ENCODE results near the gene LPP.

Gene LPP

DNA sequence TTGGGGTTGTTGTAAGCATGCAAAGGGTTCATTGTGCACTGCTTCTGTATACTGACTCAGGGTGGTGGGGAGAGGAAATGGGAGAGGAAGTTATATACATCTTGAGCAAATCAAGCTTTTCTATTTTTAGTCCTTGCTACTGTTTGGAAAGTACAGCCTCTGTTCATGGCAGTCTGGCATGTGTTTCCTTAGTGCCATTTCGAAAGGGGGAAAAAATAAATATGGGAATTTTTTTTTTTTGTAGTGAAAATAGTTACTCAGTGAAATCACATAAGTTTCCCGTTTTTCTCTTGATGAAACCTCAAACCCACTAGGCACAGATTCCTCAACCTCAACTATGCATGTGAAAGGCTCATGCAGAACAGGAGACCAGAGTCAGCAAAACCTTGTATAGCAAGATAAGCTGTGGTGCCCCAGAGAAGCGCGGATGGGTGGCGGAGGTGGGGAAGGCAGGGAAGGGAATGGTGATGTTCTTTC lies 353.3 kb downstream of the LPP start:
- Mint-ChIP-seq H3K4me1 (ENCODE audit: low read depth) (peaks cover 45% of the 10 kb centered on the region), H3K4me3 (no peak overlapping the region), H3K27me3 (no peaks in the 10 kb centered on the region), H3K27ac (peak overlapping the region; percentile 2), H3K9me3 (peaks cover 23% of the 10 kb centered on the region), H3K36me3 (ENCODE audit: low read depth) (peaks cover 52% of the 10 kb centered on the region)
- intact Hi-C loops (cut with micrococcal nuclease) = loop anchor here (10.0 kb wide), 1 partner anchor 762 kb away; the partner anchor contains the start of gene BCL6

DNA sequence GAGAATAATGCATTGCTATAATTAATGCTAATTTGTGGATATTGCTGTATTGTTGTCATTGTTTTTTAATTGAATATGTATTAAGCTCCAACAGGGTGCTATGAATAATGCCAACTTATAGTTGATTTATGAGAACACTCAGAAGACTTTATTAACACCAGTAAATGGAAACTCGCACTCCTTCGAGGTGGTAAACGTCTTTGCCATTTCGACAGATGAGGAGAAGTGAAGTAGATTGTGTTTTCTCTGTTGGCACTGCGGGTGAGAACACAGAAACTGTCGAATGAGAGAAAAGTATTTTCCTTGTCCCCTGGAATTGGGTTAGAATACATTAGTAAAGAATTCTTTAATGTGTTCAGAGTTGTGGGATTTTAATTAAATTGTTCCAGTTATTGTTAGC lies 354.5 kb downstream of the LPP start:
- Mint-ChIP-seq H3K4me1 (ENCODE audit: low read depth) (peaks cover 45% of the 10 kb centered on the region), H3K9me3 (peaks cover 15% of the 10 kb centered on the region), H3K27ac (no peak overlapping the region), H3K27me3 (no peaks in the 10 kb centered on the region), H3K36me3 (ENCODE audit: low read depth) (peaks cover 46% of the 10 kb centered on the region), H3K4me3 (no peak overlapping the region)
- intact Hi-C loops (cut with micrococcal nuclease) = loop anchor here (10.0 kb wide), 1 partner anchor 764 kb away; the partner anchor contains the start of gene BCL6

DNA sequence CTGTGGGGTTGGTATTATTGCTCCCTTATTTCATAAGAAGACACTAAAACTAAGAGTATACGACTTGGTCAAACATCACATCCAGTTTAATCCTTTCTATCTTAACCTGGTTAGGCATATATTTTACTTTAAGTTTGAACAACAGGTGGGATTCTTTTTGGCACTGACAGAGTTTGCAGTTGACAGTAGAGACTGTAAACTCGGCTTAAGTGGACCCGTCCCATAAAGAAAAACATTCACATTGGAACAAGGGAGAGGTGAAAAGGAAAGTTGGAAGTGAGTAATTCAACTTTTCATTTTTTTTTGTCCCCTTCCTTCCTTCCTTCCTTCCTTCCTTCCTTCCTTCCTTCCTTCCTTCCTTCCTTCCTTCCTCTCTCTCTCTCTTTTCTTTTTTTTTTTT lies 355.4 kb downstream of the LPP start:
- Mint-ChIP-seq H3K4me1 (ENCODE audit: low read depth) (peaks cover 45% of the 10 kb centered on the region), H3K36me3 (ENCODE audit: low read depth) (peaks cover 37% of the 10 kb centered on the region), H3K27me3 (no peaks in the 10 kb centered on the region), H3K9me3 (peaks cover 6% of the 10 kb centered on the region), H3K27ac (no peak overlapping the region), H3K4me3 (no peak overlapping the region)
- intact Hi-C loops (cut with micrococcal nuclease) = loop anchor here (10.0 kb wide), 1 partner anchor 765 kb away; the partner anchor contains the start of gene BCL6

DNA sequence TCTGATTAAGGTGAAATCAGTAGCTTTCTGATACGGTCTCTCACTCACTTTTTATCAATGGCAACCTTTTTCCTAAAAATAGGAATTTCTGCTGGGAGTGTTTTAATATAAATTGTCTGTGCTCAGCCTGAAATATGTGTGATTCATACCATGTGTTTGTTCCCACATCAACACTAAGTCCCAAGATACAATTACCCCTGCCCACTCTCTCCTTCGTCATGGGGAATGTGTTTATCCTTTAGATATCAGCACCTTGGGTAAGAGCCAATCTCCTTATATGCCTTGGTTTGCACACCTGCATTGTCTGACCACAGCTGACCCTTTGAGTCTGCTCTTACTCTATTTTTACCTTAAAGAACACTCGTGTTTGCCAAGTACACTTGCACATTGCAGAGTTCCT lies 356.4 kb downstream of the LPP start:
- Mint-ChIP-seq H3K9me3 (no peaks in the 10 kb centered on the region), H3K36me3 (ENCODE audit: low read depth) (peaks cover 33% of the 10 kb centered on the region), H3K4me3 (no peak overlapping the region), H3K27me3 (no peaks in the 10 kb centered on the region), H3K27ac (no peak overlapping the region), H3K4me1 (ENCODE audit: low read depth) (peaks cover 35% of the 10 kb centered on the region)
- intact Hi-C loops (cut with micrococcal nuclease) = no loop called here

DNA sequence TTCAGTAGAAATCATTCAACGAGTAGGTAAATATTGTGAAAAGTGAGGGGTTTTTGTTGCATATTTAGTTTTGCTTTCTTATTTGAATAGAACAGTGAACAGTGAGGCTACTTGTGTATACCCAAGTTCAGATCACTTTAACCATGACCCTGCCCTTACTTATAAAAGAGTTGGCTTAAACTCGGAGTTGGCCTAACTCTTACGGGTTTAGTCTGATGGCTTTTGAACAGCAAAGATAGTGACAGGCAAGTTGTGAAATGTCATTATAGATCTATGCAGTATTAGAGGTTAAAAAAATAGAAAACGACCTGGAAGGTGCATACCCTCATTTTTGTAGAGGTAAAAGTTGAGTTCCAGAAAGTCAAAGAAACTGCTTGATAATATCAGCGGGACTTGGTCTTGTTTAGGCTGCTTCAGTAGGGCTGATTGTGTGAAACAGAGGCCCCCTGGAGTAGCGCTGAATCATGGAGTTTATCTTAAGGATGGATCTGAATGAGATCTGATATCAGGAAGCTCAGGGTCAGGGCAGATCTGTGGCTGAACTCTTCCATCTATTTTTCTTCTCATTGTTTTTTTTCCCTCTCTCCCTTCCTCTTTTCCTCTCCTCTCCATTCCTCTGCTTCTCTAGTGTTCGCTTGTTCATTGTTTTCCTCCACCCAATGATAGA lies 359.8 kb downstream of the LPP start:
- no peak overlapping the region for H3K4me3 Mint-ChIP-seq
- H3K36me3 Mint-ChIP-seq (ENCODE audit: low read depth) = peaks cover 28% of the 10 kb centered on the region
- H3K9me3 Mint-ChIP-seq = peaks cover 5% of the 10 kb centered on the region
- intact Hi-C loops (cut with micrococcal nuclease) = no loop called here
- H3K27ac Mint-ChIP-seq = no peak overlapping the region
- H3K27me3 Mint-ChIP-seq = no peaks in the 10 kb centered on the region
- peaks cover 9% of the 10 kb centered on the region for H3K4me1 Mint-ChIP-seq (ENCODE audit: low read depth)

DNA sequence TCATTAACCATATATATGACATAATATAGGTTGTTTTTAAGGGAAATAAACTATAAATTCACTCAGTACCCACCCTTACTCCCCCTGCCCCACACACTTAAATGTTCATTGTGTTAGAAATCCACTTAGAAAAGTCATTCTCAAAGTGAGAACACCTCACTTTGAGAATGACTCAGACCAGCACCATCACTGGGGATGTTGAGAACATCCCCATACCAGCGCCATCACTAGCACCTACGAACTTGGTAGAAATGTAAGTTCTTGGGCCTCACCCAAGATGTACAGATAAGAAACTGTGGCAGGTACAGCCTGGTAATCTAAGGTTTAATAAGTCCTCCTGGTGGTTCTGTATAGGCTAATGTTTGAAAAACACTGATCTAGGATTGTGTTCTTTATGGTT lies 362.6 kb downstream of the LPP start:
- Mint-ChIP-seq H3K27me3 (no peaks in the 10 kb centered on the region), H3K4me1 (ENCODE audit: low read depth) (peaks cover 5% of the 10 kb centered on the region), H3K27ac (no peak overlapping the region), H3K4me3 (no peak overlapping the region), H3K9me3 (peaks cover 5% of the 10 kb centered on the region), H3K36me3 (ENCODE audit: low read depth) (peaks cover 8% of the 10 kb centered on the region)
- intact Hi-C loops (cut with micrococcal nuclease) = no loop called here

DNA sequence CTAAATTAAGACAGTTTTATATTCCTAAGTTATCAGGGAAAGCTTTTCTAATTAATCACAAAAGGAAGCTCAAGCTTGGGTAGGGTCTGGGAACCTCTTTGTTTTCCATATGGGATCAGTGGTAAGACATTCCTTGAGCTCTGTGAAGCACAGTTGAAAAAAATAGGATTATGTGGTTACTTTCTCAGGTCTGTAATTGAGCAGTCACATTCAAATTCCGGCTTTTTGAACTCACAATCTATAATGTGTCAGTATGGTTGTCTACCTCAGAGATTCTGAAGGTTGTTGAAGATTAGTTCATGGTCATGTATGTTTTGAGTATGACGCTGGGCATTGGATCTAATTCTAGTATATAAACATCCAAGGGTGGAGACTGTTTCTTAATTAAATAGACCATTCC lies 364.5 kb downstream of the LPP start:
- Mint-ChIP-seq H3K27ac (no peak overlapping the region), H3K27me3 (no peaks in the 10 kb centered on the region), H3K36me3 (ENCODE audit: low read depth) (no peaks in the 10 kb centered on the region), H3K4me3 (no peak overlapping the region), H3K4me1 (ENCODE audit: low read depth) (peaks cover 5% of the 10 kb centered on the region), H3K9me3 (peaks cover 5% of the 10 kb centered on the region)
- intact Hi-C loops (cut with micrococcal nuclease) = no loop called here

DNA sequence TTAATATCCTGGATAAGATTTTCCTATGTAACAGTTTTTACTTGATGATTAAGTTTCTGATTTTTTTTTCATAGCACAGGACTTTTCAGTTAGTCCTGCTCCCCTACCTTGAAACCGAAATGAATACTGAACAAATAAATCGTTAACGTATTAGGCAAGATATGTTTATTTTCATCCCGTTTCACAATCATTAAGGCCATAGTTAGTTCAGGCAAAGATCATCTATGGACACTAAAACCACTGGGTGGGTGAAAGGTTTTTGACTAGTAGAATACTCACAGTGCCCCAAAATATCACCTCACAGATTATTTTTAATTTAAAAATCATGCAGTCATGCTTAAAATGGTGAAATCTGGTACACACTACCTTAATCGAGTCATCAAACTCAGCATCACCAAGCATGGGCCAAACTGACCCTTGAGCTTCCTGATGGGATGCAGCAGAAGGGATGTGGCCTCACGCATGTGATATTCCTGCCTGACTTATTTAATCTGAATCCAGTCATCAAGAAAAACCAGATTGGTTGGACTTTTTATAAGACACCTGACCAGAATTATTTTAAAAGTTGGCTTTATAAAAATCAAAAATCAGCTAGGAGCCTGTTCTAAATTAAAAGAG lies 365.0 kb downstream of the LPP start:
- Mint-ChIP-seq H3K36me3 (ENCODE audit: low read depth) (peaks cover 5% of the 10 kb centered on the region), H3K4me1 (ENCODE audit: low read depth) (peaks cover 5% of the 10 kb centered on the region), H3K27ac (no peak overlapping the region), H3K9me3 (peaks cover 5% of the 10 kb centered on the region), H3K4me3 (no peak overlapping the region), H3K27me3 (no peaks in the 10 kb centered on the region)
- intact Hi-C loops (cut with micrococcal nuclease) = no loop called here

DNA sequence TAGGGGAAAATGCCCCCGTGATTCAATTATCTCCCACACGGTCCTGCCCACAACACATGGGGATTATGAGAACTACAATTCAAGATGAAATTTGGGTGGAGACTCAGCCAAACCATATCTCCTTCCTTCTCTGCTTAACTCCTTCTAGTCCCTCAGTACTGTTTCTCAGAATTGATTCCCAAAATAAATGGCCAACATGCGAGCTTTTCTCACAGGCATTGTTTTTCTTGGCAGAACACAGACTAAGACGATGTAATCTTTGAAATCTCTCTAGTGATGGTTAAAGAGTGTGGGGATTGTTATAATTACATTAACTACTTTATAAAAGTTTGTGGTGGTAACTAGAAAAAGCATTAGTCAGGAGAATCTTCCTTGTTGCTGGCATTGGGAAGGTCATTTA lies 366.5 kb downstream of the LPP start:
- no peak overlapping the region for H3K27ac Mint-ChIP-seq
- intact Hi-C loops (cut with micrococcal nuclease) = no loop called here
- H3K36me3 Mint-ChIP-seq (ENCODE audit: low read depth) = peaks cover 20% of the 10 kb centered on the region
- H3K9me3 Mint-ChIP-seq = peaks cover 5% of the 10 kb centered on the region
- H3K4me3 Mint-ChIP-seq = no peak overlapping the region
- H3K27me3 Mint-ChIP-seq = no peaks in the 10 kb centered on the region
- H3K4me1 Mint-ChIP-seq (ENCODE audit: low read depth) = peaks cover 15% of the 10 kb centered on the region

DNA sequence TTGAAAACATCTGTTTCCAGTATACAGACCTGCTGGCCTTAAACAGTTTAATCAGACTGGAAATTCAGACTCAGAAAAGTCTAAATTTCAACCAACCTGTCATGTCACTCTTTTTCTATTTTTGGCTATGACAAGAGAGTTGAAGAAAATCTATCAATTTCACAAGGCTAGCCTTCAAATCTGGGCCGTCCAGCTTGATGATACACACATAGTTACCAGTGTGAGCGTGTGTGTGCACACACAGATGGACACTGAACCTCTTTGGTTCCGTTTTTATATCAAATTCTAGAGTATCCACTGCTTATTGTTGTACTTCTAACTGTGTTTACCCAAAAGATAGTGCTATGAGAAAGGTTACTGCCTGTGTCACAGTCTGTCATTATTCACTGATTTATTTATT lies 368.2 kb downstream of the LPP start:
- Mint-ChIP-seq H3K9me3 (peaks cover 5% of the 10 kb centered on the region), H3K27me3 (no peaks in the 10 kb centered on the region), H3K4me1 (ENCODE audit: low read depth) (peaks cover 25% of the 10 kb centered on the region), H3K36me3 (ENCODE audit: low read depth) (peaks cover 37% of the 10 kb centered on the region), H3K4me3 (no peak overlapping the region), H3K27ac (no peak overlapping the region)
- intact Hi-C loops (cut with micrococcal nuclease) = no loop called here

DNA sequence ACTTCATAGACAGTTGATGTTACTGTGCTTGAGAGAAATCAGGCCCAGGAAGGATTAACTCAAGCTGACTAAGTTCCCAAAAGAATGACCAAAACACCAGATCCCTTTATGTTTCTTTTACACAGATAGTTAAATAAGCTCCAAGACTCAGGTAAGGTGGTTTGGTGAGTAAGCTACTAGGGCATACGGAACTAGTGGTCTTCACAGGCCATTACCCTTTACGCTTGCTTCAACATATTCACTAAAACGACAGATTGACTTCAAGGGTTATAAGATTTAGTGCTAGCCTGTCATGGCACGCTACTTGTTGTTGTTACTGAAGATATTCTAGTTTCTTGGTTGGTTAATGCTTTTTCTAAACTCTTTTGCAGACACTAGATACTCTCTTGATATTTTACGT lies 369.3 kb downstream of the LPP start:
- H3K36me3 Mint-ChIP-seq (ENCODE audit: low read depth) = peaks cover 43% of the 10 kb centered on the region
- intact Hi-C loops (cut with micrococcal nuclease) = no loop called here
- H3K27ac Mint-ChIP-seq = no peak overlapping the region
- no peak overlapping the region for H3K4me3 Mint-ChIP-seq
- H3K9me3 Mint-ChIP-seq = no peaks in the 10 kb centered on the region
- H3K4me1 Mint-ChIP-seq (ENCODE audit: low read depth) = peaks cover 20% of the 10 kb centered on the region
- H3K27me3 Mint-ChIP-seq = no peaks in the 10 kb centered on the region

DNA sequence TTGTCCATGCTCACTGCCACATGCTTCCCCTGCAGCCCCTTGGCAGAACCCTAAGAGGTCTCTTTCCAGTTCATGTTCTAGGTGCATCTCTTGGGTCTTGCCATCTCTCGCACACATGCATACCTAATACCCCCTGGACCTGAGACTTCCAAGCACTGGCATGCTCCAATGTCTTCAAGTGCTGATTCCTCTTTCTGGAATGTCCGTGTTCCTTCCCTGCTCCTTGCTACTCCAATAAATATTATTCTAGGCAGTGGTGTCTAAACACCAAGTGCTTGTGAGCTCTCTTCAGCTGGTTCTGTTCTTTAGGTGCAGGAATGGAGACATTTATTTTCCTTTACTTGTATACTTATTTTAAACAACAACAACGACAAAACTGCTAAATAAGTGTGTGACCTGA lies 370.1 kb downstream of the LPP start:
- Mint-ChIP-seq H3K4me3 (no peak overlapping the region), H3K4me1 (ENCODE audit: low read depth) (peaks cover 20% of the 10 kb centered on the region), H3K9me3 (no peaks in the 10 kb centered on the region), H3K27ac (no peak overlapping the region), H3K36me3 (ENCODE audit: low read depth) (peaks cover 43% of the 10 kb centered on the region), H3K27me3 (no peaks in the 10 kb centered on the region)
- intact Hi-C loops (cut with micrococcal nuclease) = no loop called here

DNA sequence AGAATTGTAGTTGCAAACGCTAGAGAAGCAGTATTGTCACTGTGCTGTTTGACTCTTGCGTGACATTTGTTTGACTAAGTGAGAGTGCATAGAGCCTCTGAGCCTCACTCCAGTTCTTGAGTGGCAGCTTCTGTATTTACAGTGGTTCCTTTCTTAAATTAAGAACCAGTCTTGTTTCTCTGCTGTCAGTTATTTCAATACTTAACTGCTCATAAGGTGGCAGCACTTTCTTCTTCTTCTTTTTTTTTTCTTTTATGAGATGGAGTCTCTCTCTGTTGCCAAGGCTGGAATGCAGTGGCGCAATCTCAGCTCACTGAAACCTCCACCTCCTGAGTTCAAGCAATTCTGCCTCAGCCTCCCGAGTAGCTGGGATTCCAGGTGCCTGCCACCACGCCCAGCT lies 372.1 kb downstream of the LPP start:
- Mint-ChIP-seq H3K27me3 (no peaks in the 10 kb centered on the region), H3K4me3 (no peak overlapping the region), H3K4me1 (ENCODE audit: low read depth) (peaks cover 20% of the 10 kb centered on the region), H3K27ac (no peak overlapping the region), H3K36me3 (ENCODE audit: low read depth) (peaks cover 50% of the 10 kb centered on the region), H3K9me3 (no peaks in the 10 kb centered on the region)
- intact Hi-C loops (cut with micrococcal nuclease) = no loop called here

DNA sequence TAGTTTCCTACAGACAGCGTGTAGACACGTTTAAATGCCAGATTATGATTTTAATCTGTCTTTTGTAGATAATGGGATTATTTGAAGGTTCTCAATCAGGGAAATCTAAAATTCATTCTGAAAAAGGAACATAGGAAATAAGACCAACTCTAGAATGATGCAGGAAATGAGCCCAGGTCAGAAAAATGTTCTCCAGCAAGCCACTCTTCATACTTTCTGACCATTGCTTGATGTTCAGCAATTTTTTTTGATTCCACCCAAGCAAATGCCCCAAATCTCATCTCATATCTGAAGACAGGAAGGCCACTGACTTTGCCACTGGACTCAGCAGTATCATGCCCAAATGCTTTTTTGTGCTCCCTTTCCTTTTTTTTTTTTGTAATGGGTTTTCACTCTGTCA lies 373.4 kb downstream of the LPP start:
- H3K36me3 Mint-ChIP-seq (ENCODE audit: low read depth) = peaks cover 50% of the 10 kb centered on the region
- intact Hi-C loops (cut with micrococcal nuclease) = no loop called here
- no peak overlapping the region for H3K4me3 Mint-ChIP-seq
- peaks cover 20% of the 10 kb centered on the region for H3K4me1 Mint-ChIP-seq (ENCODE audit: low read depth)
- no peaks in the 10 kb centered on the region for H3K9me3 Mint-ChIP-seq
- H3K27ac Mint-ChIP-seq = no peak overlapping the region
- no peaks in the 10 kb centered on the region for H3K27me3 Mint-ChIP-seq

DNA sequence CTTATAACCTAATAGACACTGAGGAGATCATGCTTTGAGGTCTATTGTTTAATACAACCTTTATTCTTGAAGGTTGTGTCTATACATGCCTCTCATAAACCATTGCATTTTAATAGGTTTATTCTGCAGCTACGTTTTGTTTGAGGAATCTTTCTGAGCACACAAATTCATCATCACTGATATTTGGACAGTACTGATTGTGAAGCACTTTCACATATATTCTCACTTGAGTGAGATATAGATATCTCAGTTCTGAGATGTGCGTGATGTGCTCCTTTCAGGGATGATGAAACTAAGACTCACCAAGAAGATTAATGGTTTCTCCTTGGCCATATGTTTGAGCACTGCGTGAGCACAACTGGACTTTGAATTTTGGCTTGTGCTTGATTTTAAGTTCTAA lies 374.4 kb downstream of the LPP start:
- Mint-ChIP-seq H3K36me3 (ENCODE audit: low read depth) (peaks cover 50% of the 10 kb centered on the region), H3K27ac (no peak overlapping the region), H3K4me3 (no peak overlapping the region), H3K4me1 (ENCODE audit: low read depth) (peaks cover 20% of the 10 kb centered on the region), H3K9me3 (no peaks in the 10 kb centered on the region), H3K27me3 (no peaks in the 10 kb centered on the region)
- intact Hi-C loops (cut with micrococcal nuclease) = no loop called here

Measured in dendritic cell treated with granulocyte-macrophage colony-stimulating factor and Interleukin-4, amounts not matched to agents 40 ng/mL and 50 ng/mL, for 4 days (primary cell).